H9 (cell line): ENCODE results near the gene AMY2B. TPM values are rescaled to one million over a fixed set of nuclear protein-coding genes. Genes with fewer than 3 reads are reported as not detected.
"Not testable (repeated sequence)": the region's sequence is repeated elsewhere in the genome, so short reads cannot be mapped to it uniquely, and the experiment has no call there.

Experiments
- DNase-seq: peaks from one replicate; pipeline ENCODE4 v3.0.0-alpha.2; 2017
- H2AFZ ChIP-seq: one replicate; pipeline ENCODE4 v1.6.1; 2013; ENCODE audit warnings: mild to moderate bottlenecking, low read length, control low read depth, moderate library complexity
- H2AK5ac ChIP-seq: 2 replicates; pipeline ENCODE4 v1.6.1; 2013; ENCODE audit warnings: low read length, control low read depth, mixed read lengths; ENCODE audit not compliant: insufficient read length
- H2BK120ac ChIP-seq: one replicate; pipeline ENCODE4 v1.6.1; 2013; ENCODE audit warnings: low read depth, mild to moderate bottlenecking, low read length, control low read depth, inconsistent platforms; ENCODE audit not compliant: poor library complexity, severe bottlenecking
- H2BK12ac ChIP-seq: 2 replicates; pipeline ENCODE4 v1.6.1; 2013; ENCODE audit warnings: low read length, control low read depth, mixed read lengths, low read depth; ENCODE audit not compliant: insufficient read length
- H2BK15ac ChIP-seq: 2 replicates; pipeline ENCODE4 v1.6.1; 2013; ENCODE audit warnings: low read depth, low read length, control low read depth
- H2BK20ac ChIP-seq: one replicate; pipeline ENCODE4 v1.6.1; 2013; ENCODE audit warnings: low read depth, mild to moderate bottlenecking, low read length, control low read depth, inconsistent platforms; ENCODE audit not compliant: poor library complexity, severe bottlenecking
- H2BK5ac ChIP-seq: 2 replicates; pipeline ENCODE4 v1.6.1; 2013; ENCODE audit warnings: low read length, control low read depth, mixed read lengths; ENCODE audit not compliant: insufficient read length
- H3K14ac ChIP-seq: 2 replicates; pipeline ENCODE4 v1.6.1; 2013; ENCODE audit warnings: low read length, control low read depth; ENCODE audit not compliant: insufficient read depth
- H3K18ac ChIP-seq: 2 replicates; pipeline ENCODE4 v1.6.1; 2013; ENCODE audit warnings: low read depth, mild to moderate bottlenecking, mixed read lengths, low read length, control low read depth; ENCODE audit not compliant: insufficient read length
- H3K23ac ChIP-seq: 2 replicates; pipeline ENCODE4 v1.6.1; 2013; ENCODE audit warnings: low read length, control low read depth, mixed read lengths, low read depth; ENCODE audit not compliant: insufficient read length
- H3K23me2 ChIP-seq: 2 replicates; pipeline ENCODE4 v1.6.1; 2013; ENCODE audit warnings: low read depth, mild to moderate bottlenecking, mixed read lengths, low read length, control low read depth; ENCODE audit not compliant: insufficient read length, poor library complexity, severe bottlenecking
- H3K27ac ChIP-seq: 2 replicates; pipeline ENCODE4 v1.5.1; 2013; ENCODE audit warnings: low read length, control low read depth, mixed read lengths, low read depth; ENCODE audit not compliant: insufficient read length
- H3K27me3 ChIP-seq: 2 replicates; pipeline ENCODE4 v1.6.1; 2013; ENCODE audit warnings: low read length, control low read depth, inconsistent platforms; ENCODE audit not compliant: insufficient read depth
- H3K4ac ChIP-seq: 2 replicates; pipeline ENCODE4 v1.6.1; 2013; ENCODE audit warnings: low read depth, mild to moderate bottlenecking, control low read depth, inconsistent platforms, low read length, moderate library complexity
- H3K4me1 ChIP-seq: 2 replicates; pipeline ENCODE4 v1.6.1; 2013; ENCODE audit warnings: low read length, control low read depth, inconsistent platforms; ENCODE audit not compliant: insufficient read depth
- H3K4me2 ChIP-seq: 2 replicates; pipeline ENCODE4 v1.6.1; 2013; ENCODE audit warnings: low read length, control low read depth, mixed read lengths; ENCODE audit not compliant: insufficient read length, insufficient read depth
- H3K56ac ChIP-seq: 2 replicates; pipeline ENCODE4 v1.6.1; 2013; ENCODE audit warnings: low read depth, mild to moderate bottlenecking, mixed read lengths, low read length, control low read depth; ENCODE audit not compliant: insufficient read length
- H3K79me1 ChIP-seq: 2 replicates; pipeline ENCODE4 v1.6.1; 2013; ENCODE audit warnings: low read depth, mild to moderate bottlenecking, moderate library complexity, low read length, control low read depth, inconsistent platforms; ENCODE audit not compliant: insufficient read depth, poor library complexity, severe bottlenecking
- H3K79me2 ChIP-seq: 2 replicates; pipeline ENCODE4 v1.6.1; 2013; ENCODE audit warnings: low read length, control low read depth, inconsistent platforms; ENCODE audit not compliant: insufficient read depth
- H3K9ac ChIP-seq: 2 replicates; pipeline ENCODE4 v1.6.1; 2013; ENCODE audit warnings: low read length, control low read depth, mixed read lengths; ENCODE audit not compliant: insufficient read length; ENCODE audit errors: extremely low read depth
- H3K9me3 ChIP-seq: one replicate; pipeline ENCODE4 v1.6.1; 2013; ENCODE audit warnings: low read depth, low read length, inconsistent platforms; ENCODE audit not compliant: control insufficient read depth
- H3T11ph ChIP-seq: one replicate; pipeline ENCODE4 v1.6.1; 2013; ENCODE audit warnings: mild to moderate bottlenecking, low read length, control low read depth, inconsistent platforms
- H4K20me1 ChIP-seq: one replicate; pipeline ENCODE4 v1.6.1; 2013; ENCODE audit not compliant: control insufficient read depth, insufficient read length, insufficient read depth
- H4K5ac ChIP-seq: 2 replicates; pipeline ENCODE4 v1.6.1; 2013; ENCODE audit warnings: low read depth, mild to moderate bottlenecking, mixed read lengths, low read length, control low read depth; ENCODE audit not compliant: insufficient read length
- H4K8ac ChIP-seq: replicated peaks from 2 replicates; pipeline ENCODE4 v1.6.1; 2013; ENCODE audit warnings: low read length, control low read depth, mixed read lengths, low read depth; ENCODE audit not compliant: insufficient read length
- H4K91ac ChIP-seq: 2 replicates; pipeline ENCODE4 v1.6.1; 2013; ENCODE audit warnings: low read depth, mild to moderate bottlenecking, moderate library complexity, mixed read lengths, low read length, control low read depth; ENCODE audit not compliant: insufficient read length
- H3K27ac Mint-ChIP-seq, 3 experiments: 2 replicates in 2 of 3; 3 replicates in 1 of 3; pipeline ENCODE4 v1.8.0; 2020 to 2021; ENCODE audit warnings: mixed read lengths in 3 of 3, mild to moderate bottlenecking in 1 of 3, moderate library complexity in 1 of 3
- H3K27me3 Mint-ChIP-seq: 2 replicates; pipeline ENCODE4 v1.8.0; 2021; ENCODE audit warnings: low read depth, mild to moderate bottlenecking, moderate library complexity, mixed read lengths
- H3K36me3 Mint-ChIP-seq, 3 experiments: 2 replicates in 2 of 3; 3 replicates in 1 of 3; pipeline ENCODE4 v1.8.0; 2020 to 2021; ENCODE audit warnings: low read depth in 3 of 3, mixed read lengths in 3 of 3; ENCODE audit not compliant: insufficient read depth in 1 of 3
- H3K4me1 Mint-ChIP-seq, 2 experiments: 2 replicates each; pipeline ENCODE4 v1.8.0; 2020; ENCODE audit warnings: mixed read lengths in 2 of 2
- H3K4me3 Mint-ChIP-seq, 2 experiments: 2 replicates in 1 of 2; 3 replicates in 1 of 2; pipeline ENCODE4 v1.8.0; 2020 to 2021; ENCODE audit warnings: mild to moderate bottlenecking in 2 of 2, mixed read lengths in 2 of 2, moderate library complexity in 1 of 2
- H3K9me3 Mint-ChIP-seq, 2 experiments: 2 replicates in 1 of 2; 3 replicates in 1 of 2; pipeline ENCODE4 v1.8.0; 2020; ENCODE audit warnings: mild to moderate bottlenecking in 2 of 2, mixed read lengths in 2 of 2, moderate library complexity in 1 of 2
- WGBS: extraction: QIAGEN DNeasy Blood & Tissue Kit; methylation state at CpG from one replicate; pipeline ENCODE4 v1.1.7; 2013; ENCODE audit warnings: missing lambda C conversion rate, low lambda C conversion rate, mixed read lengths; ENCODE audit not compliant: insufficient read length; ENCODE audit errors: extremely low coverage; 5-methylcytosine and 5-hydroxymethylcytosine counted together
- total RNA-seq: library from RNA; stranded (reverse); gene quantifications from 2 replicates; pipeline ENCODE4 v1.2.1, GENCODE V29; 2021
- TF ChIP-seq, protein P1 (sequence below): fragments of 200-600 bp; sonication (generic); conservative IDR thresholded peaks from 3 replicates; pipeline ENCODE4 v1.8.0; 2021; ENCODE audit warnings: antibody characterized with exemption, mild to moderate bottlenecking

AMY2B gene
- total RNA-seq, 1 experiment from 2014 or later = 0.90 TPM

DNA sequence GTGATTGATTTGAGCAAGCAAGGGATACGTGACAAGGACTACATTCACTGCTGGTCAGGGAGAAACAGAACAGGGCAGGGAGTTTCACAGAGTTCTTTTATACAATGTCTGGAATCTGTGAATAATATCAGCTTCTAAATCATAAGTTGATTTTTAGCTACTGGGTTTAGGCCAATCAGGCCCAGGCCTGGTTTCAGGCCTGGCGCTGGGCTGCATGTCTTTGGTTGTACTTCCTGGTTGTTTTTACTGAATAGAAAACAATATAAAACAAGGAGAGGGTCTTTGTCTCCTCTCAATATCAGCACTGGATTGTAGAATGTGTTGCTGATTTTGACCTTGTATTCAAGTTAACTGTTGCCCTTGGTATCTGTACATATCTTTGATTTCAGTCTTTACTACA is 45.0 kb downstream of the AMY2B start:
- Histone ChIP-seq H3K4me1 (no peaks in the 10 kb centered on the region), H2BK12ac (no peak overlapping the region), H3K79me1 (no peaks in the 10 kb centered on the region), H3K79me2 (no peaks in the 10 kb centered on the region), H3K27ac (no peak overlapping the region), H3K18ac (no peak overlapping the region), H3K56ac (no peak overlapping the region), H3K9me3 (no peaks in the 10 kb centered on the region), H2BK5ac (no peak overlapping the region), H3K9ac (no peak overlapping the region), H3K27me3 (no peaks in the 10 kb centered on the region), H3K23me2 (no peaks in the 10 kb centered on the region), H2BK15ac (no peak overlapping the region), H3K4me2 (no peak overlapping the region), H3K4ac (no peak overlapping the region), H4K5ac (no peak overlapping the region), H2AK5ac (no peak overlapping the region), H4K8ac (no peak overlapping the region), H3T11ph (no peak overlapping the region), H3K14ac (no peak overlapping the region), H2AFZ (no peak overlapping the region), H2BK120ac (no peak overlapping the region), H2BK20ac (no peak overlapping the region), H4K20me1 (no peaks in the 10 kb centered on the region), H3K23ac (no peak overlapping the region), H4K91ac (no peak overlapping the region)
- H3K9me3 Mint-ChIP-seq = peaks cover 2 to 42% of the 10 kb centered on the region in 2 experiments
- no CpG with 5 or more reads among the region's 2 CpGs for WGBS
- no peaks in the 10 kb centered on the region for H3K27me3 Mint-ChIP-seq
- no peak overlapping the region for H3K27ac Mint-ChIP-seq
- DNase-seq = no peak
- TF ChIP-seq, protein P1, sequence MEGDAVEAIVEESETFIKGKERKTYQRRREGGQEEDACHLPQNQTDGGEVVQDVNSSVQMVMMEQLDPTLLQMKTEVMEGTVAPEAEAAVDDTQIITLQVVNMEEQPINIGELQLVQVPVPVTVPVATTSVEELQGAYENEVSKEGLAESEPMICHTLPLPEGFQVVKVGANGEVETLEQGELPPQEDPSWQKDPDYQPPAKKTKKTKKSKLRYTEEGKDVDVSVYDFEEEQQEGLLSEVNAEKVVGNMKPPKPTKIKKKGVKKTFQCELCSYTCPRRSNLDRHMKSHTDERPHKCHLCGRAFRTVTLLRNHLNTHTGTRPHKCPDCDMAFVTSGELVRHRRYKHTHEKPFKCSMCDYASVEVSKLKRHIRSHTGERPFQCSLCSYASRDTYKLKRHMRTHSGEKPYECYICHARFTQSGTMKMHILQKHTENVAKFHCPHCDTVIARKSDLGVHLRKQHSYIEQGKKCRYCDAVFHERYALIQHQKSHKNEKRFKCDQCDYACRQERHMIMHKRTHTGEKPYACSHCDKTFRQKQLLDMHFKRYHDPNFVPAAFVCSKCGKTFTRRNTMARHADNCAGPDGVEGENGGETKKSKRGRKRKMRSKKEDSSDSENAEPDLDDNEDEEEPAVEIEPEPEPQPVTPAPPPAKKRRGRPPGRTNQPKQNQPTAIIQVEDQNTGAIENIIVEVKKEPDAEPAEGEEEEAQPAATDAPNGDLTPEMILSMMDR = no peak
- H3K4me1 Mint-ChIP-seq = no peaks in the 10 kb centered on the region
- H3K4me3 Mint-ChIP-seq = no peak overlapping the region
- peaks cover 0 to 6% (median 3%) of the 10 kb centered on the region in 3 experiments; a peak in 3 of 7 replicates for H3K36me3 Mint-ChIP-seq

DNA sequence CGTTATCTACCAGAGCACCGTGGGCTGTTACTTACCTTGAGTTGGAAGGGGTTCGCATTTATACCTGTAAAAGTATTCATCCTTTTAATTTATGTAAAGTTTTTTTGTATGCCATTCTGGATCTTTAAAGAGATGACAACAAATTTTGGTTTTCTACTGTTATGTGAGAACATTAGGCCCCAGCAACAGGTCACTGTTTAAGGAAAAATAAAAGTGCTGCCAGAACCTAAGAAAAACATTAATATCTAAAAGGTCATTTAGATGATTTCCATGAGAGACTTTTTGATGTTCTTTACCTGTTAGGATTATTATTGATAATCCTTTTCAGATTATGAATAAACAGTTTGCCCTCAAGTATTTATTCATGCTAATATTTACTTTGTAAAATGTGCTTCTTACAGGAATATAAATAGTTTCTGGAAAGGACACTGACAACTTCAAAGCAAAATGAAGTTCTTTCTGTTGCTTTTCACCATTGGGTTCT is 45.6 kb downstream of the AMY2B start, which contains the start of gene AMY2A:
Gene AMY2A, plus strand, starts transcription at position 434 of the 484 bp plus-strand sequence. Its CDS starts 14 bp downstream, at position 448.
- not testable (repeated sequence) for H3K27ac ChIP-seq, H3K36me3 Mint-ChIP-seq, H2AFZ ChIP-seq, H3T11ph ChIP-seq, H3K9me3 ChIP-seq, H2AK5ac ChIP-seq, H3K18ac ChIP-seq, H3K56ac ChIP-seq, H3K14ac ChIP-seq, H3K4me3 Mint-ChIP-seq, H3K23ac ChIP-seq, H4K5ac ChIP-seq, H2BK120ac ChIP-seq, H3K4me2 ChIP-seq, H4K8ac ChIP-seq, H2BK12ac ChIP-seq, H3K23me2 ChIP-seq, H4K20me1 ChIP-seq, H3K4me1 Mint-ChIP-seq, H4K91ac ChIP-seq, DNase-seq, H2BK20ac ChIP-seq, H3K79me2 ChIP-seq, H3K27me3 ChIP-seq, H3K27ac Mint-ChIP-seq, H3K4me1 ChIP-seq, H3K4ac ChIP-seq, H3K79me1 ChIP-seq, H2BK5ac ChIP-seq, H3K27me3 Mint-ChIP-seq, H3K9ac ChIP-seq, H2BK15ac ChIP-seq
- WGBS = no CpG with 5 or more reads among the region's 3 CpGs
- H3K9me3 Mint-ChIP-seq = peaks cover 0 to 35% of the 10 kb centered on the region in 2 experiments; a peak in 3 of 5 replicates
